ENCODE measurements around the gene MICOS13.
"Not testable (repeated sequence)": the region's sequence is repeated elsewhere in the genome, so short reads cannot be mapped to it uniquely, and the experiment has no call there.

Gene MICOS13

GRCh38 chr19:5700455-5701092 is 20.3 kb upstream of the MICOS13 start:
- DNase-seq (ENCODE audit: low read depth in 3 of 3), result no peak

GRCh38 chr19:5698635-5699422 is 18.5 kb upstream of the MICOS13 start:
- DNase-seq (ENCODE audit: low read depth in 3 of 3), result no peak

- no peak for DNase-seq (ENCODE audit: low read depth in 3 of 3)
Measured at GRCh38 chr19:5697890-5698634, 17.7 kb upstream of the MICOS13 start.

- no peak for DNase-seq (ENCODE audit: low read depth in 3 of 3)
Measured at GRCh38 chr19:5697022-5697889, 16.9 kb upstream of the MICOS13 start.

GRCh38 chr19:5696196-5697021 is 16.1 kb upstream of the MICOS13 start:
- no peak for DNase-seq (ENCODE audit: low read depth in 3 of 3)

- DNase-seq (ENCODE audit: low read depth in 3 of 3), result no peak
Measured at GRCh38 chr19:5695649-5696195, 15.4 kb upstream of the MICOS13 start.

- DNase-seq (ENCODE audit: low read depth in 3 of 3), result no peak
Measured at GRCh38 chr19:5694956-5695648, 14.8 kb upstream of the MICOS13 start.

GRCh38 chr19:5694167-5694955 is 14.0 kb upstream of the MICOS13 start:
- DNase-seq (ENCODE audit: low read depth in 3 of 3), result no peak

GRCh38 chr19:5693195-5694166 is 13.2 kb upstream of the MICOS13 start:
- no peak for DNase-seq (ENCODE audit: low read depth in 3 of 3)

GRCh38 chr19:5692723-5693194 is 12.4 kb upstream of the MICOS13 start:
- no peak for DNase-seq (ENCODE audit: low read depth in 3 of 3)

GRCh38 chr19:5691822-5692722 is 11.8 kb upstream of the MICOS13 start:
- DNase-seq (ENCODE audit: low read depth in 3 of 3), result no peak

GRCh38 chr19:5690955-5691821 is 10.9 kb upstream of the MICOS13 start:
- peak in 2 of 3 experiments; percentile 64 to 65 for DNase-seq (ENCODE audit: low read depth in 3 of 3)

- DNase-seq (ENCODE audit: low read depth in 3 of 3), result peak; percentile 98 to 100 (median 98)
Measured at GRCh38 chr19:5690125-5690954, 10.0 kb upstream of the MICOS13 start, which contains the start of gene RPL36. Gene RPL36 (plus strand): TSS chr19:5690295. CDS start chr19:5690508, 213 bp downstream.

GRCh38 chr19:5688262-5688881 is 8.1 kb upstream of the MICOS13 start:
- not testable (repeated sequence) for DNase-seq (ENCODE audit: low read depth in 3 of 3)

Data from stimulated activated CD4-positive, alpha-beta T cell treated with anti-CD3 and anti-CD28 coated beads, TNF-alpha, amount 100 ng/mL, for 4 hours (primary cell).